ENCODE results near the gene TBX21.

DNA sequence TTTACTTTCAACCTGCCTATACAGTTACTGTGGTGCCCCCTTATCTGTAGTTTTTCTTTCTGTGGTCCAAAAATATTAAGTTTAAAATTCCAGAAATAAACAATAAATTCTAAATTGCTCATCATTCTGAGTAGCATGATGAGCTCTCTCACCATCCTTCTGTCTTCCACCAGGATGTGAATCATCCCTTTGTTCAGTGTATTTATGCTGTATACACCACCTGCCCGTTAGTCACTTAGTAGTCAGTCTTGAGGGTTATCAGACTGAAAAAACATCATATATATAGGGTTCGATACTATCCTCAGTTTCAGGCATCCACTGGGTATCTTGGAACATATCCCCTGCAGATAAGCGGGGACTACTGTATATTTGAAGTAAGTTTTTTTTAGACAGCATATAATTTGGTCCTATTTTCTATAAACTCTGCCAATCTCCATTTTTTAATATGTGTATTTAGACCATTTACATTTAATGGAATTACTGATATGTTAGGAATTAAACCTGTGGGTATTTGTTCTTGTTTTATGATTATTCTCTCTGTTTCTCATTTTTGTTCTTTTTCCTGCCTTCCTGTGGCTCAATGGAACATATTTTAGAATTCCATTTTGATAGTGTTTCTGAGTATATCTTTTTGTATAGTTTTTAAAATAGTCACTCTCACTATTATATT is 31.0 kb downstream of the TBX21 start:
- TF ChIP-seq POLR2A (IDR thresholded peaks at IDR 0.05; ENCODE audit: low read depth, low read length) (no peak), POLR2AphosphoS5 (IDR thresholded peaks at IDR 0.05; ENCODE audit: low read depth, low read length) (no peak), TAF1 (IDR thresholded peaks at IDR 0.05; ENCODE audit: borderline replicate concordance, low read depth, low read length) (no peak)

Data from GM12892 (cell line).